HG03571 (cell line): Measurements from ENCODE around the gene KATNBL1.
"Not testable (repeated sequence)": the region's sequence is repeated elsewhere in the genome, so short reads cannot be mapped to it uniquely, and the experiment has no call there.

Source experiments
- ATAC-seq: cut with Tn5 transposase; IDR thresholded peaks from one replicate; pipeline ENCODE4 v1.9.1; 2021; ENCODE audit not compliant: unreplicated experiment

KATNBL1 gene

DNA sequence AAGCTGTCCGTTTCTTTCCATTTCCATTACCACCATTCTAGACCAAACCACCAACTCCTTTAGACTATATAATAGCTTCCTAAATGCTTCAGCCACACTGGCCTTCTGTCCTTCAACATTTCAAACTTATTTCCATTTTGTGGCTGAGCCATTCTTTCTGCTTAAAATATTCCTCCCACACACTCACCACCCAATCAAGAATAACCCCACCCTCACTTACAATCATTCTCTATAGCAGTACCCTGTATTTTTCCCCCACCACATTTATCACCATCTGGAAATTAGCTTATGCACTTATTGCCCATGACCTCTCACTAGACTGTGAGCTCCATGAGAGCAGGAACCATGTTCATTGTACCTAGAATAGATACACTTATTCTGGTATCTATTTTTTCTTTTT is 6.6 kb downstream of the KATNBL1 start:
- ATAC-seq = no peak

- not testable (repeated sequence) for ATAC-seq
Observed at GRCh38 chr15:34193272-34193671, 16.6 kb downstream of the KATNBL1 start.

GRCh38 chr15:34188711-34189110 is 21.2 kb downstream of the KATNBL1 start:
- ATAC-seq = no peak

DNA sequence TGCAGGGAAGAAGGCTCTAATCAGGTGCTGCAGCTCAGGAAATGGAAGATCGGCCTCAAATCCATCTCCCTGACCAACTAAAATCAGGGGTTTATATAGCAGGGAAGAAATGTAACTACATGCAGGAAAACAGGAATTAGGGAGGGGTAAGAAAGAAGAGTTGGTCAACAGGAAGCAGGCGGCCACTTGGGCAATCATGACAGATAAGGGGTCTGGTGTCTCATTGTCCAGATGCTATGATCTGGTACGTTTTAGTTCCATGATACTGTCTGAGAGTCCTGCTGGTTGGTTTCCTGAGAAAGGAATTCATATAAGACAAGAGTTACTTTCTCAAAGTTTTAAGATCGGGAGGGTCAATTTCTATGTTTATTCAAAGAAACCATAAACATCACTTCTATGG is 24.2 kb downstream of the KATNBL1 start:
- ATAC-seq = no peak

DNA sequence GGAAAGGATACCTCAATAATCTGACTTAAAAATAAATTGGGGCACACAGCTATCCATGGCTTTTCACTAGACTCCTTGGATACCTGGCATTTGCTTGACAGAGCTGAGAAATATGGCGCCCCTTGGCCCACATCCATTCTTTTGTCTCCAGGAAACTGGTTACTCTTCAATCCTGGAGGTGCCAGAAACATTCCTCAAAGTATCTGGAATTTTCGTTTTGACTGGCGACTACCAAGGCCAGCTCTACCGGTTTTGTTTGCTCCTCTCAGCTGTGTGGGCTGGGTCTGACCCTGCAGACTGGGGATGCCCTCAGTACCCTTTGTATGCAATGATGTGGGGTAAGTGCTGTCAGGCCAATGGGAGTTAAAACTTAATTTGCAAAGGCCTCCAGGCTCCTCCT is 27.0 kb downstream of the KATNBL1 start:
- ATAC-seq = no peak

- no peak for ATAC-seq
Observed at GRCh38 chr15:34179234-34179633, 30.7 kb downstream of the KATNBL1 start.

GRCh38 chr15:34165987-34166573 is 43.8 kb downstream of the KATNBL1 start:
- not testable (repeated sequence) for ATAC-seq

DNA sequence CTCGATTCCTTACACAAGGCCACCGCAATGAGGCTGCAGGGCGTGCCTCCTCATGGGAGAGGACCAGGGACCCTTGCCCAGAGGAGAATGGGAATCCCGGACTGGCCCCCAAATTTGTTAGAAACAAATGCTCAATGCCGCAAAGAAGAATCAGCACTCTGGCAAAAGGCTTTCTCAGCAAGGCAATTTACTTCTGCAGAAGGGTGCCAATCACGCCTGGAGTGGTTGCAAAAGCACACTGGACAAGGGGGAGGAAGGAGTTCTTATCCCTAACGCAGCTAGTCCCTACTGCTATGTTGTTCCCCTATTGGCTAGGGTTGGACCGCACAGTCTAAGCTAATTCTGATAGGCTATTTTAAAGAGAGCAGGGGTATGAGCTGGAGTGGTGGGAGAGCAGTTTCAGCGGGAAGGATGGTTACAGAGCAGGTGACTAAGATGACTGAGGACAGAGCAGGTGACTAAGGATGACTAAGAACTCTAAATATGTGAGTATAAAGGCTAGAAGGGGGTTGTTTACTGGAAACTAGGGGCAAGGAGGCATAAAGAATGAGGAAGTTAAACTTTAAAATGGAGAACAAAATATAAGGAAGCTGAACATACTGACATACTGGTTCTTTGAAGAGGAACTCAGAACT is 48.5 kb downstream of the KATNBL1 start:
- ATAC-seq = no peak

DNA sequence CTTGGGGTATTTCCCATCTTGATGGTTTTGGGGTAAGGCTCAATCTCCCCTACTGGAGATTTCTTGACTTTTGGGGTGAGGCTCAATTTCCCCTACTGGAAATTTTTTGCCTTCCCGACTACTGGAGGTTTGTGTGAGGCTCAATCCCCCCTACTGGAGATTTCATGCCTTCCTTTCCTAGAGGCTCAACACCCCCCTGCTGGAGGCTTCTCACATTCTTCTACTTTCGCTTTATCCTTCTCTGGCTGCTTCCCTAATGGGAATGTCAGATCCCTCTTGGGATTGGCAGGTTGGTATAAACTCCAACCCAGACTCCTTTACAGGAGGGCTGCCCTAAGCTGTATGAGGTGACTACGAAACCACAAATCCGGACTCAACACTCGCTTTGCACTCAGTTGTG is 49.2 kb downstream of the KATNBL1 start:
- no peak for ATAC-seq

- ATAC-seq = no peak
Observed at GRCh38 chr15:34158355-34158754, 51.5 kb downstream of the KATNBL1 start.

- ATAC-seq = no peak
Observed at GRCh38 chr15:34155859-34156258, 54.0 kb downstream of the KATNBL1 start.

DNA sequence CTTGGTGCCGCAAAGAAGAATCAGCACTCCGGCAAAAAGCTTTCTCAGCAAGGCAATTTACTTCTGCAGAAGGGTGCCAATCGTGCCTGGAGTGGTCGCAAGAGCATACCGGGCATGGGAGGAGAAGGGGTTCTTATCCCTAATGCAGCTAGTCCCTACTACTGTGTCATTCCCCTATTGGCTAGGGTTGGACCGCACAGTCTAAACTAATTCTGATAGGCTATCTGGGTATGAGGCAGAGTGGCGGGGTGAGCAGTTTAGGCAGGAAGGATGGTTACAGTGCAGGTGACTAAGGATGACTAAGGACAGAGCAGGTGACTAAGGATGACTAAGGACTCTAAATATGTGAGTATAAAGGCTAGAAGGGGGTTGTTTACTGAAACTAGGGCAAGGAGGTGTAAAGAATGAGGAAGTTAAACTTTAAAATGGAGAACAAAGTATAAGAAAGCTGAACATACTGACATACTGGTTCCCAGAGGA is 55.1 kb downstream of the KATNBL1 start:
- ATAC-seq = no peak

DNA sequence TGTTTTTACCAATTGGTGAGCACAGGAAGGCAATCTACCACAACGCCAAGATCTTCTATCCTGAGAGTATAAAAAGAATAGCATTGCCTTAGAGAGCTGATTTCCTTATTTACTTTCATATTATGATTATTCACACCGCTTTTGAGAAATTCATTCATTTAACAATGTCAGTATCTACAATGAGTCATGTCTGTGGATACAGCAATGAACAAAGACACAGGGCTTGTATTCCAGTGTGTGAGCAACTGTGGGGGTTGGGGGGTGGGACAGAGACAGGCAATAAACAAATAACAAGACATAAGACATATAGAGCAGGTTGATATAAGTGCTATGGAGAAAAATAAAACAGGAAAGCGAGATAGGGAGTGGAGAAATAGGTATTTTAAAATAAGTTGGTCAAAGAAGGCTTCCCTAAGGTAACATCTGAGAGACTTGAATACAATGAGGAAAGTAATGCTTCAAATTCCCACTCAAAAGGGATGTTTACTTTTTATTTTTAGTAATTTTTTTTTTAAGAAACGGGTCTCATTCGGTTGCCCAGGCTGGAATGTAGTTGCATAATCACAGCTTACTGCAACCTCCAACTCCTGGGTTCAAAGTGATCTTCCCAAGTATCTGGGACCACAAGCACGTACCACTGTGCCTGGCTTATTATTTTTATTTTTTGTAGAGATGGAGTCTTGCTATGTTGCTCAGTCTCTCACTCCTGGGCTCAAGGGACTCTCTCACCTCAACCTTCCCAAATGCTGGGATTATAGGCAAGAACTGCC is 62.3 kb downstream of the KATNBL1 start:
- no peak for ATAC-seq

DNA sequence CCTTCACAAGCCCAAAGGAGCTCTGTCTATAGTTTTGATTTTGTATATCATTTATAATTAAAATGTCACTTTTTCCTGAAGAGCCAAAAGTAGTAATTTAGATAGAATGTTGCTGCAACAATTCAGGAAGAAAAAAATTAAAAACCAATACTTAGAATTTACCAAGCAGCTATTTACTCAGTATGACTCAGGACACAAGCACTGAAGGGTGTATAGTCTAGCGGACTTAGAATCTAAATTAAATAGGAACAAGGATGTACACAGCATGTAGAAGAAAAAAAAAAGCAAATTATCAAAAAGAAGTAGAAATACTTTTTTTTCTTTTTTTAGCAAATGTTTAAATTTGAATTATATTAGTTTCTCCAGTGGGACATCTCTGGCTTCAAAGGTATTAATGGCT is 76.4 kb downstream of the KATNBL1 start:
- no peak for ATAC-seq

DNA sequence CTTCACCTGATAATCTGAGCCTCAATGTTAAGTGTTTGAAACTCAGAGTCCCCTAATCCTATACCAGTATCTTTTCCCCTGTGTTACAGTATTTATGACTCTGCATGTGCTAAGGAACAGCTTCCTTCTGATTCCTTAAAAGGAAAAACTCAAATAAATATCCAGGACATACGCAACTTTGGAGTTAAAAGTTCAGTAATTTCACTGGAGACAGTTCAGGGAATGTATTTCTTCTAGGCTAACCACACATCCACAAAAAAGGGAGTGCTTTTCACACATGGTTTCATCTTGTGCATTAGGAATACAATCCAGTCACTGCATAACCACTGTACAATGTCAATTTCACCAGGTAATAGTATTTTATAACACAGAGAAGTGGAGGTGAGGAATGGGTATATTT is 77.0 kb downstream of the KATNBL1 start:
- no peak for ATAC-seq

DNA sequence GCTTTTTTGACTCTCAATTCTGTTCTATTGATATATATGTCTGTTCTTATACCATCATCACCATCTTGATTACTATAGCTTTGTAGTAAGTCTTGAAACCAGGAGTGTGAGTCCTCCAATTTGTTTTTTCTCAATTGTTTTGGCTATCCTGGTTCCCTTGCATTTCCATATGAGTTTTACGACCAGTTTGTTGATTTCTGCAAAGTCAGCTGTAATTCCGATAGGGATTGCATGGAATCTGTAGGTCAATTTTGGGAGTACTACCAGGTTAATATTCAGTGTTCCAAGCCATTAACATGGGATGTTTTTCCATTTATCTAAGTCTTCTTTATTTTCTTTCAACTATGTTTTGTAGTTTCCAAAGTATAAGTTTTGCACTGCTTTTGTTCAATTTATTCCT is 81.0 kb downstream of the KATNBL1 start:
- no peak for ATAC-seq

GRCh38 chr15:34126522-34126921 is 83.4 kb downstream of the KATNBL1 start:
- ATAC-seq = no peak

- no peak for ATAC-seq
Observed at GRCh38 chr15:34125945-34126344, 84.0 kb downstream of the KATNBL1 start.

GRCh38 chr15:34124651-34125050 is 85.2 kb downstream of the KATNBL1 start:
- no peak for ATAC-seq

DNA sequence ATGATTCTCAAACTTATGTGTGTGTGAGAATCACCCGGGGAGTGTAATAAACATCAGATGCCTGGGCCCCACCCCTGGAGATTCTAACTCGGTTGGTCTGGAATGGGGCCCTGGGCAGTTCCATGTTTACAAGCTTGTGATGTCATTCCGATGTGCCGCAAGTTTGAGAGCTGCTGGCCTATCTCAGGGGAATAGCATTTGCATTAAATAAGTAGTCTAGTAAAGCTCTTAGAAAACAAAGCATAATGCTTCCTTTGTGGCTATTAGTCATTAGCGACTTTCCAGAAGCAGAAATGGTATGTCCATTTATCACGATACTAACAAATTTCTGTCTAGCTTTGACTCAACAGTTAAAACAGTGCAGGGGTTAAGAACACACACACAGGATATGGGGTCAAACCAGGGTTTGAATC is 87.1 kb downstream of the KATNBL1 start:
- ATAC-seq = no peak

- ATAC-seq = not testable (repeated sequence)
Observed at GRCh38 chr15:34121786-34122185, 88.1 kb downstream of the KATNBL1 start.

DNA sequence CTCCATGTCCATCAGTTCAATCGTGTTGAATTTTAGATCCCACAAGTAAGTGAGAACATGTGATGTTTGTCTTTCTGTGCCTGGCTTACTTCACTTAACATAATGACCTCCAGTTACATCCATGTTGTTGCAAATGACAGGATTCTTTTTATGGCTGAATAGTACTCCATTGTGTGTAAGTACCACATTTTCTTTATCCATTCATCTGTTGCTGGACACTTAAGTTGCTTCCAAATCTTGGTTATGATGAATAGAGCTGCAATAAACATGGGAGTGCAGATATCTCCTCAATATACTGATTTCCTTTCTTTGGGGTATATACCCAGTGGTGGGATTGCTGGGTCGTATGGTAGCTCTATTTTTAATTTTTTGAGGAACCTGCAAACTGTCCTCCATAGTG is 89.5 kb downstream of the KATNBL1 start:
- not testable (repeated sequence) for ATAC-seq
